ENCODE data around the gene BTRC. TPM values are rescaled to one million over a fixed set of nuclear protein-coding genes. Genes with fewer than 3 reads are reported as not detected.

BTRC gene
- total RNA-seq, 1 donor from 2014 or later = 31.0 TPM

GRCh38 chr10:101567165-101568006 lies 213.4 kb downstream of the BTRC start:
- no peak for DNase-seq (ENCODE audit: low spot score)

DNA sequence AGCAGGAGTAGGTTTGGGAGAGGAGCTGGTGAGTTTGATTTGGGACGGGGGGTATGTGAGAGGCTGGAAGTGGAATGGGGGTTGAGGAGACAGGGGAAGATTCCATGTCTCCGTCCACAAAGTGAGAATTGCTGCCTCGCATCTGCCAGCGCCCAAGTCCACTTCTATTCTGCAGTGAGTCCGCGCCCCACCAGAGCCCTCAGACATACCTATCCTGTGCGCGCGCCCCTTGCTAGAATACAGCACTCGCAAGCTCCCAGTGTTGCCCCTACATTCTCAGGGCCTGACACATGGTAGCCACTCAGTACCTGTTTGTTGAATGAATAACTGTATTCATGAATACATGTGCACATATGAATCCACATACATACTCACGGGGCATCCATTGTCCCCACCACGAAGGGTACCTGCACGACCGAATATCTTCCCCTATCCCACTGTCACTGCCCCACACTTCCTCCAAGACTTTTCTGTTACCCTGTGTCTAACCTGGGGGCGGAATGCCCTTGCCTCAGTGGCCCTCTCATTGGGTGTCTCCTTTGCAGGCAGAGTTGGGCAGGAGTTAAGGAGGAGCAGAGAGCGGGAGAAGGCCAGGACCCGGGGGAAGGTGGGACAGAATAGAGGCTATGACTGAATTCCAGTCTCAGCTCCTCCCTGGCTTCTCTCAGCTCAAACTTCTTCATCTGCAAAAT lies 214.2 kb downstream of the BTRC start:
- DNase-seq (ENCODE audit: low spot score) = no peak

- DNase-seq (ENCODE audit: low spot score) = no peak
Observed at GRCh38 chr10:101569323-101569621, 215.3 kb downstream of the BTRC start.

DNA sequence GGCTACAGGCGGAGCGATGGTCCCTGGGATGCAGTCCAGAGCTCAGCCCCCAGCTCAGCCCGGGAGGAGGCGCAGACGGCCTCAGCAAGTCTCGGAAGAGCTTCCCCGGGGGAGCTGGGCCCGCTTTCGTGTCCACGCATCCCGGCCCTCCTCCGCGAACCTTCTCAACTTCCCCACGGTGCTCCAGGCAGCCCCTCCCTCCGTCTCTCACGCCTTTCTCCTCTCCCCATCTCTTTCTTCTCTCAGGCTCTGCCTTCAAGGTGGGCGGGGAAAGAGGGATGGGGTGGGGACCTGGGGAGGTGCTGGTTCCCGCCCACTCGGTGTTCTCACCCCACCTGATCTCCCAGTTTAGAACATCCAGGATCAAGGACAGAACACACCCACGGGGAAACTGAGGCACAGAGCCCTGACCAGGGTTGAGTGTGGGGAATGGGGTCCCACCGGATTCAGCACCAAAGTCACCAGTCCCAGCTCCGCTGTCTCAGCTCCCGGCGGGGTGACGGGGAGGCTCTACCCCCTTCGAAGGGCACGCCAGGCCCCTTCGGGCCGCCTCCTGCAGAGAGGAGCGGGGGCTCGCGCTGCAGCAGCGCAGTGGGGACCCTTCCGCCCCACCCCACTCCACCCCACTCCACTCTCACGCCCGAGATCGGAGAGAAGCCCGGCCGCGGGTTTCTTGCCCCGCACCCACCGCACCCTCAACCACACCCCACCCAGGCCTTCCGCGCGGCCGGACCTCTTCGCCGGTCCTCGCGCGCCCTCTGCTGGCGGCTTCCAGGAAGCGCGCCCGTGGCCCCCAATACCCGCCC lies 215.9 kb downstream of the BTRC start:
- peak; percentile 74 for DNase-seq (ENCODE audit: low spot score)

- no peak for DNase-seq (ENCODE audit: low spot score)
Observed at GRCh38 chr10:101570428-101571270, 216.7 kb downstream of the BTRC start.

DNA sequence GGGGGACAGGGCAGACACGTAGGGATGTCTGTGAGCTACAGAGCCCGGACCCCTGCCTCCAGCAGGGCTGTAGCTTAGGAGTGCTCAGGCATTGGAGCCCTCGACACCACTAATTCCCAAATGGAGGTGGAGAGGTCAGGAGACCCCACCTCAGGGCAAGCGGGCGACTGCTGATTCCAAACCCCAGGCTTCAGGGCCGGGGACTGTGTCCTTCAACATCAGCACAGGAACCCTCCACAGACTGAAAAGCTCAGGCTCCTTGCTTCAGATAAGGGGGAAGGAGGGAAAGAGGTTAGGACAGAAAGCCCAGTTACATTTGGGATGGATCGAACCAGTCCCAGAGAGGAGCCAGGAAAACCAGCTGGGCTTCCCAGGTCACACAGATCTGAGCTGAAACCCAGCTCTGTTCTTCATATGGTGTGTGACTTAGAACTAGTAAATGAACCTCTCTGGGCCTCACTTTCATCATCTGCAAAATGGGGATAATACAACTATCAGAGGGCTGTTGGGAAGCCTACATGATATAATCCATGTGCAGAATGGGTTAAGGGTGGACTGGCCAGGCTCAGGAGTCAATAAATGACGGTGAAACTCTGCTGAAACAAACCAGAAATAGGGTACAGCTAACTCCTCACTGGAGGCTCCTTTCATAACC lies 217.4 kb downstream of the BTRC start:
- no peak for DNase-seq (ENCODE audit: low spot score)

- DNase-seq (ENCODE audit: low spot score) = no peak
Observed at GRCh38 chr10:101572126-101572525, 218.2 kb downstream of the BTRC start.

GRCh38 chr10:101572785-101573184 lies 218.8 kb downstream of the BTRC start:
- no peak for DNase-seq (ENCODE audit: low spot score)

DNA sequence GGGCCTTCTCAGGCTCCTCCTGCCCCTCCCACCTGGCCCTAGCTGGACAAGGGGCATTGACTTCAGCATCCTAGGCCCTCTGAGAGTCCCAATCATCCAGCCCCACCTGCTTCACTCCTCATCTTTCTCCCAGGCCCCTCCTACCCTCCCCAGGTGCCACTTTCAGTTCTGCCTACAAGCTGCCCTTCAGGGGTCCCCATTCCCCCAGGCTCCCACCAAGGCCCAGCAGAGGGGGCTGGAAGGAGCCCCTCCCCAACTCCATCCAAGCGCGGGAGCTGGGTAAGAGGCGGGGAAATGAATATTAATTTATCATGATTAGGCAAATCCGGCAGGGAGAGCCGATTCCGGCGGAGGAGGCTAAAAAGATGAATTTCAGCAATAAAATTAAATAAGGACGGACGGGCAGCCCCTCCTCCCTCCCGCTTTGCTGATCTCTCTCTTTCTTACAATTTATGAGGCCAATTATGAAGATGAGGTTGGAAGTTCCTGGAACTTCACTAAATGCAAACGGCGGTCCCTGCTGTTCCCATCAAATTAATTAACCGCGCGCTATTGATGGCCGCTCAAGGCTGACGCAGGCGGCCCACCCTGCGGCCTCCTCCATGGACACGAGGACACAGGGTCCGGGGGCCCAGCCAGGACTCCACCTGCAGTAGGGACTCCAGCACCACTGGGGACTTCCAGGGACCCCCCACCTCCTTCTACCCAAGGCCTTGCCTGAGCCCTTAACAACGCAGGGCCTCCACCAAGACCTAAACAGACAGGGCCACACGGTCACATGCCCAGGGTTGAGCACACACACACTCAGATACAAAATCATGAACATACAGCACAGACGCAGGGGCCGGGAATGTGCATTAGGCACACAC lies 220.2 kb downstream of the BTRC start:
- no peak for DNase-seq (ENCODE audit: low spot score)

DNA sequence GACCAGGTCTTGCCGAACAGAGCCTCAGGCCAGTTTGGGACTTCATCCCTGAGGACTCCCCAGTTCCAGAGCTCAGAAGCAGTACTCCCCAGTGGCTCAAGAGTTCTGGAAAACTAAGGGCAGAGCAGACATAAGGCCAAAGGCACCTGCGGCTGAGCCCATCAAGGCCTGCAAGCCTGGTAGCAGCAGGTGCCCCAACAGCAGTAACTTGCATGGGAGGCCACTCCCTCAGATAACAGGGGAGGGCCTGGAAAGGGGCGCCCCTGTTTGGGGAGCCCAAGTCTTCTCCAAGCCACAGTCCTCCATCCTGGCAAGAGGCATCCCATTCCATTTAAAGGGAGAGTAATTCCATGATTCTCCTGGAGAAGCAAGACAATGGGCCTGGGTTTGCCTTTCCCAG lies 221.1 kb downstream of the BTRC start:
- DNase-seq (ENCODE audit: low spot score) = no peak

DNA sequence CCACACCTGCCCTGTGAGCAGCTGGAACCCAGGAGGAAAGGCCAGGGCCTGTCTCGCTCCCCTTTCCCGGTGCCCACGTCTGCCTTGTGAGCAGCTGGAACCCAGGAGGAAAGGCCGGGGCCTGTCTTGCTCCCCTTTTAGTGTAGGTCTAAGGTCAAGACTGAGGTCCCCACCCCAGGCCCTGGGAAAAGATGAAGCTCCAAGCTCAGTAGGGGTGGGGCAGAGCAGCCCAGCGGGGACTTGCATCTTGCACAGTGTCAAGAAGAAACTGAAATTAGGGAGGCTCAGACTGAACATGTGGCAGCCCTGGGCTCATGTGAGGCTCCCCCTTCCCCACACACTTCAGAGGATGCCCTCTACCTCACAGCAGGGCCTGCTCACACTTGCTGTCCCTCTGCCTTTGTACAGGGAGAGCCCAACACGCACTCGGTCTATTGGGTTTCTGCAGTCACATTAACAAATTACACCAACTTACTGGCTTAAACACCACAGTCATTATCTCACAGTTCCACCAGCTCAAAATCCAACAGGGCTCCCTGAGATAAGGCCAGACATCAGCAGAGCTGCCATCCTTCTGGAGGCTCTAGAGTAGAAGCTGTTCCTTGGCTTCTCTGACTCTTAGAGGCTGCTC lies 221.7 kb downstream of the BTRC start:
- DNase-seq (ENCODE audit: low spot score) = no peak

DNA sequence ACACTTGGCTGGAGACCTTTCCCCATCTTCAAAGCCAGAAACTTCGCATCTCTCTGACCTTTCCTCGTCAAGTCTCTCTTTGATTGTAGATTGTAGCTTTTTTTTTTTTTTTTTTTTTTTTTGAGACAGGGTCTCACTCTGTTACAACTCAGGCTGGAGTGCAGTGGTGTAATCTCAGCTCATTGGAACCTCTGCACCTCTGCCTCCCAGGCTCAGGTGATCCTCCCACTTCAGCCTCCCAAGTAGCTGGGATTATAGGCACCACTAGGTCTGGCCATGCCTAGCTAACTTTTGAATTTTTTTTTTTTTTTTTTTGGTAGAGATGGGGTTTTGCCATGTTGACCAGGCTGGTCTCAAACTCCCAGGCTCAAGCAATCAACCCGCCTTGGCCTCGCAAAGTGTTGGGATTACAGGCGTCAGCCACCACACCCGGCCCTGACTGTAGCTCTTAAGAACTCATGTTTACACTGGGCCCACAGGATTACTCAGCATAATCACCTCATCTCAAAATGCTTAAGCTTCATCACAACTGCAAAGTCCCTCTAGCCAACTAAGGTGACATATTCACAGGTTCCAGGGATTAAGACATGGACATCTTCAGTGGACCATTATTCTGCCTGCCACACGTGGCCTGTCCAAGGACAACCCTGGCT lies 222.4 kb downstream of the BTRC start:
- no peak for DNase-seq (ENCODE audit: low spot score)

DNA sequence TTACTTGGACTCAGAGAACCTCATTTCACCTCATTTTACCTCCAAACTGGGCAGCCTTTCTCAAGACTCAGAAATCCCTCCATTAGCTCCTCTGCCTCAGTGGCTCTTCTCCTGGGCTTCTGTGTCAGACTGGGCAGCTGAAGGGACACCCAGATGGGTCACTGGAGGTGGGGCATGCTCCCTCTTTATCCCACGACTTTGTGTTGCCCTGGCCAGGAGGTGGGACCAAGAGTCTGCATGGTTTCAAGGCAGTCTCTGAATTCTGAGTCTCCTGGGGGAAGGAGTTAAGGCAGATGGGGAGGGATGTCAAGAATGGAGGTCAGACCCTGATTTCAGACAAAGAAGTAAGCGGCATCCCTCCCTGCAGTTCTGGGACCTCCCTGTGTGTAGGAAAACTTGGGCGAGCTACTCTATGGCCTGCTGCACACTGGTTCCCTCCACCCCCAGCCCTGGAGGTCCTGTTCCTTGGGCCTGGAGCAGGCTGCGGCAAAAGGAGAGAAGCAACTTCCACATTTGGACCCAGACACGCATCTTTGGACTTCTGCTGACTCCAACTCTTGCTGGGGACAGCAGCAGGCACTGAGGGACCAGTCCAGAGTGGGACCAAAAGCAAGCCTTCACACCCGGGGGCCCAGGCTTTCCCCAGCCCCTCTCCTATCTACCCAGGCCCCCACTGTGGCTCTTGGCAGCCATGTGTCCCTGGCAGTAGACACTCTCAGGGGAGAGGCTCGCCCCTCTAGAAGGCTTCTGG lies 223.3 kb downstream of the BTRC start:
- DNase-seq (ENCODE audit: low spot score) = no peak

DNA sequence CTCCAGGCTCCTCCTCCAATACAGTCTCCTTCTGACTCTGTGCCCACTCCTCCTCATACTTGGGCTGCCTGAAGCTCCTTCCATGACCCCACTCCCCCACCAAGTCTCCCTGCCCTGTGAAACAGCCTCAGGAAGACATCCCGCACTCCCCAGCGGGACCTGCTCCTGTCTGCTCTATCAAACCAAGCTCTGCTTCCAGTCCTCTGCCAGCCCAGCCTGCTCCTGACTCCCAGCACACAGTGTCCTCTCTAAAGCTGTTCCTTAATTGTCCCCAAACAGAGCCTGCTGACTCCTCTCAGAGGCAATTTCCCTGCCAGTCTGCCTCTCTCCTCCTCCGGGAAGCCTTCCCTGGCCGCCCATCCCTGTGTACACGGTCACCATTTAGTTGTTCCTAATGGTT lies 224.2 kb downstream of the BTRC start:
- no peak for DNase-seq (ENCODE audit: low spot score)

GRCh38 chr10:101578803-101579515 lies 225.0 kb downstream of the BTRC start:
- DNase-seq (ENCODE audit: low spot score) = no peak

DNA sequence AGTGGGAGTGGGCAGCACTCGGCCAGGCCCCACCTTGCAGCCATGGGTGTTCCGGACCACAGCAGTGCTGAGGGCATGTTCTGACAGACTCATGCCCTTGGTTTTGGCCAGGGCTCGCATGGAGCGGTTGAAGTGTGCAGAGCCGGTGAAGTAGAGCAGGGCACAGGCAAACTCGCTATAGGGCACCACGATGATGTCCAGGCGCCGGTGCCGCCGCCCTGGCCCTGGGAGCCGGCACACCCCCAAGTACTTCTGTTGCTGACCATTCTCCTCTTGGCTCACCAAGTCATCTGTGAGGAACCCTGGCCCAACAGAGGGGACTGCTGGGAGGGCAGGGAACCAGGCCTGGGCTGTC lies 225.5 kb downstream of the BTRC start:
- no peak for DNase-seq (ENCODE audit: low spot score)

- no peak for DNase-seq (ENCODE audit: low spot score)
Observed at GRCh38 chr10:101580486-101581399, 226.8 kb downstream of the BTRC start.

Measured in mucosa of gallbladder (tissue), 1 donor.